GM18873 (cell line): ENCODE measurements around the gene CCDC120.

Experiments
- ATAC-seq: cut with Tn5 transposase; IDR thresholded peaks from one replicate; pipeline ENCODE4 v1.9.1; 2021; ENCODE audit warnings: mild to moderate bottlenecking, moderate library complexity, moderate number of reproducible peaks; ENCODE audit not compliant: unreplicated experiment, low FRiP score

Gene CCDC120

DNA sequence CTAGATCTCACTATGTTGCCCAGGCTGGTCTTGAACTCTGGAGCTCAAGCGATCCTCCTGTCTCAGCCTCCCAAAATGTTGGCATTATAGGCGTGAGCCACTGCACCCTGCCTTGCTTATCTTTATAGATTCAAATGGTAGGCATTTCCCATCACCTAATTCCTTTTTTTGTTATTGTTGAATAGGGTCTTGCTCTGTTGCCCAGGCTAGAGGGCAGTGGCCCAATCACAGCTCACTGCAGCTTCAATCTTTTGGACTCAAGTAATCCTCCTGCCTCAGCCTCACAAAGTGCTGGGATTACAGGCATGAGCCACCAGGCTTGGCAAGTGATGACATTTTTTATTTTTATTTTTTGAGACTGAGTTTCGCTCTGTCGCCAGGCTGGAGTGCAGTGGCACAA is 37.6 kb downstream of the CCDC120 start:
- no peak for ATAC-seq

DNA sequence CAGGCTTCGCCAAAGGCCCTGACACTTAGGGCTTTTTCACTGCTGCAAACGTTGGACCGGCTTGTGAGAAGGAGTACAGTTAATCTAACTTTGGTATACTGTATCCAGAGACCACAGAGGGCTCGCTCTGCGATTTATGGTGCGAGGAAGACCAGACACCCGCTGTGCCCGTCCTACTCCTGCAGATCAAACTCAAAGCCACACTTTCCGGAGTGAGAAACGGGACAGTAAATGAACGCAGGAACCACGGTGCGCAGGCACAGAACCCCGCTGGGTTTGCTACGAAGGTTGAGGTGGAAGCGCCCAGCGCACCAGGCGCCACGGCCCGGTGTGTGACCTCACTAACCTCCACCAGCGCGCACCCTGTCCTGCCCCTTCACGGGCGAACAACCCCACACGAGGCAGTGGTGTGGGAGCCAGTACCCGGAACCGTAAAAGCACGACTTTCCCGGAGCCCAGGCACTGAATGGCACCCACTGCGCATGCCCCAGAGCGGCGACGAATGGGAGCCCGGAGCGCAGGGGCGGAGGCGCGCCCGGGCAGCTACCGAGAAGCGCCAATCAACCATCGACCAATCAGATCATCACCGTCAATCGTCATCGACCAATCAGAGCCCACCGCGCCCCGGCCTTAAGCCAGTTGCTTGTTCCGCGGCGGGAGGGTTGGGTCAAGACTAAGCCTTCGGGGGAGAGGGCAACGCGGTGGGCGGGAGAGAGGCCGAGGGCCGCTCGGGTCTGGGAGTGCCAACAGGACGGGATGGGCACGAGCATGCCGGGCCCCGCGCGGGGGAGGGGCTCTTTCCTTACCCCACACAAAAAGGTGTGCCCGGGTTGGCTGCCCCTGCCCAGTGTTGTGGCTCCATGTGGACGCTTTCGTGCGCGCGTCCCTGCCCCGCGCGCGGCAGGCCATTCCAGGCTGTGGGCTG is 42.2 kb downstream of the CCDC120 start:
- peak; percentile 92 for ATAC-seq

DNA sequence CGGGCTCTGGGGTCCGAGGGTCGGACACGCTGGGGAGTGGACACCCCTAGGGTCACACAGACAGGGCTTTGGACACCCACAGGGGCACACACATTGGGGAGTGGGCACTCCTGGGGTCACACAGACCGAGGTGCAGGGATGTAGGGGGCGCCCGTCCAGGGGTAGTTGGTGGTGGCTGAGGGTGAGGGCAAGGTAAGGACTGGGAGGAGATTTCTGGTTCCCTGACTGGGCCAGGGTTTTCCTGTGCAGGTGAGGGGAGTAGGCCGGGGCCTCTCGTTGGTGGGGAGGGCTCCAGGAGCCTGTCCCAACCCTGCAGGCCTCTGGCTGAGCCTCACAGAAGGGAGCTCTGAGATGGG is 42.8 kb downstream of the CCDC120 start:
- no peak for ATAC-seq

DNA sequence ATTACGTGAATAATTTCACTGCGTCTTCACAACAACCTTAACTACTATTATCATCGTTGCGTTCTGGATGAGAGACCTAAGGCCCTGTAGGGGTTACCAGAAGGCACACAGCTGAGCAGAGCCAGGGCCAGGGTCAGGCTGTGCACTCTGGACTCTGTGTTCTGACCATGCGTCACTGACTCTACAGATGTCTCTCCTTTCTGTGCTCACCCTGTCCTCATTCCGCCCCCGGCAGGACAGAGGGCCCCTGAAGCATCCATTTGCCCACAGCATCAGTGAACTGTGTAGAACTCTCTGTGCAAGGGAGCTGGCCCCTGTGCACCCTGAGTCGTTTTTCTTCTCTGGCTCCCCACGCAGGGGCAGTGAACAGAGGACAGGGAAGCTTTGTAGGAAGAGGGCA is 43.4 kb downstream of the CCDC120 start:
- ATAC-seq, result no peak

DNA sequence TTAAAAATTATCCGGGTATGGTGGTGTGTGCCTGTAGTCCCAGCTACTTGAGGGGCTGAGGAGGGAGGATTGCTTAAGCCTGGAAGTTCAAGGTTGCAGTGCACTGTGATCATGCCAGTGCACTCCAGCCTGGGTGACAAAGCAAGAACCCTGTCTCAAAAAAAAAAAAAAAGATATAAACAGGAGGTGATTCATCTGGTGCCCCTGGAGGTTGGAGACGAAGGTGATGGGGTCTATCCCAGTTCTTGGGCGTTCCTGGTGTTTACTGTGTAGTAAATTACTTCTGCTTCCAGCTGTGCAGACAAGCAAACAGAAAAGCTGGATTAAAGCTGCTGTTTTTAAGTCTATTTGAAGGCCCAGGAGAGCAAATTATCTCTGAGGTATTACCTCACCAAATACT is 44.8 kb downstream of the CCDC120 start:
- ATAC-seq, result no peak

DNA sequence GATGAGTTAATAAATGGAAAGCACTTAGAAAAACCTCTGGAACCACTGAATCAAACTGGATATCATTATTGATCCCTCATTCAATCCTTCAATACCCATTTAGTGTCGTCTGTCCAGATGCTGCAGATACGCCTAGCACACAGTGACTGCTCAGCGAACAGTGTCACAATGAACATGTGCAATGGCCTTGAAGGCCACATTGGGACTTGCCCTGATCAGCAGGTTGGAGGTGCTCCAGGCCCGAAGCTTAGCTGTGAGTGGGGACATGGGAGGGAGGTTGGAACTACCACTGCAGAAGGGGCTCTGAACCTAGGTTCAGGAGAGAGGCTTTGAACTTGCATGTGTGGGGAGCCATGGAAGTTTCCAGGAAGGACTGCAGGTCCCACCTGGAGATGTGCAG is 47.5 kb downstream of the CCDC120 start:
- ATAC-seq, result no peak

DNA sequence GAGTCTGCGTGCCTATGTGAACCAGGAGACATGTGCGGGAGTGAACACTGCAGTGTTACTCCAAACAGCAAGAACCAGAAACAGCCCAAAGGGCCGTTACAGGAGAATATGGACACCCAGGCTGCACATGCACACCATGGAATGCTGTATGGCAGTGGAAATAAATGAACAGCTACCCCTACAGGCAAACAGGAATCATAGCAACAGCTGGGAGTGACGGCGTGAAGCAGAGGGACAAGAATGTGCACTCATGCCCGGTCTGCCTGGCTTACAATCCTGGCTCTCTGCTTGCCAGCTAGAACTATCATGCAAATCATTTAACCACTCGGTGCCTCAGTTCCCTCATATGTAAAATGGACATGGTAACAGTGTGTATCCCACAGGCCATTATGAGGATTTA is 48.1 kb downstream of the CCDC120 start:
- ATAC-seq, result no peak

DNA sequence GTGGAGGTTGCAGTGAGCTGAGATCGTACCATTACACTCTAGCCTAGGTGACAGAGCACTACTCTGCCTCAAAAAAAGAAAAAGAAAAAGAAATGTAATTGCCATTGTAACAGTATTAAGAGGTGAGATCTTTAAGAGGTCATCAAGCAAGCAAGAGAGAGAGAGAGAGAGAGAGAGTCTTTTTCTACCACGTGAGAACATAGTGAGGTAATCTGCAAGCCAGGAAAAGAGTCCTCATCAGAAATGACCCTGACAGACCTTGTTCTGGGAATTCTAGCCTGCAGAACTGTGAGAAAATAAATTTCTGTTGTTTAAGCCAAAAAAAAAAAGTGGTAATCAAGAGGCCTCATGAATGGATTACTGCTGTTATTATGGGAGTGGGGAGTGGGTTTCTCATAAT is 49.8 kb downstream of the CCDC120 start:
- no peak for ATAC-seq

DNA sequence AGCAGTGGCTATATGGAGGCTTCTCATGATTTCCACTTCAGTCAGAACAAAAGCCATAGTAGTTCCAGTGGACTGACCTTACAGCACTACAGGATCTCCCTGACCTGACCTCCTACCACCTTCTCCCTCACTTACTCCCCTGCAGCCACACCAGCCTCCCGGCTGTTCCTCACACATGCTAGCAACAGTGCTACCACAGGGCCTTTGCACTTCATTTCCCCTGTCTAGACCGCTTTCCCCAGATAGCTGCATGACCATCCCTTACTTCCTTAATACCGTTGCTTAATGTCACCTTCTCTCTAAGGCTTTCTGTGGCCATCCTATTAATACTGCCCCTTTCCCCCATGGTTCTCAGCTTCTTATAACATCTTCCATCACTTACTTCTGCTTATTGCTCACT is 51.6 kb downstream of the CCDC120 start:
- no peak for ATAC-seq

DNA sequence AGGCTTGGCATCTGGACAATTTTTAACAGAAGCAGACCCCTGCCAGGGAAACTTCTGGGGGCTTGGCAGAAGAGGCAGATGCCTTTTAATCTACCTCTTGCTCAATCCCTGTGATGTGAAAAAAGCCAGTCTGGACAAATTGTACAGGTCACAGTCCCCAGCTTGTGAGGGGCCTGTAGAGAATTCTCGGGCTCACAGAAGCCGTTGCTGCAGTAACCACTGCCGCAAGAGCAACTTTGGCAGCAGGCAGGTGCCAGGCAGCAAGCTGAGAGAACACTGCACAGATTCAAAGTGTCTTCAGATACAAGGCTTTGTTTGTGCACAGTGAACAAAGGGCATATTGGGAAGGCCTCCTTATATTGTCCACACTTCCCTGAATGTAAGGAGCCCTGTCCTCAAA is 53.0 kb downstream of the CCDC120 start:
- ATAC-seq, result no peak

DNA sequence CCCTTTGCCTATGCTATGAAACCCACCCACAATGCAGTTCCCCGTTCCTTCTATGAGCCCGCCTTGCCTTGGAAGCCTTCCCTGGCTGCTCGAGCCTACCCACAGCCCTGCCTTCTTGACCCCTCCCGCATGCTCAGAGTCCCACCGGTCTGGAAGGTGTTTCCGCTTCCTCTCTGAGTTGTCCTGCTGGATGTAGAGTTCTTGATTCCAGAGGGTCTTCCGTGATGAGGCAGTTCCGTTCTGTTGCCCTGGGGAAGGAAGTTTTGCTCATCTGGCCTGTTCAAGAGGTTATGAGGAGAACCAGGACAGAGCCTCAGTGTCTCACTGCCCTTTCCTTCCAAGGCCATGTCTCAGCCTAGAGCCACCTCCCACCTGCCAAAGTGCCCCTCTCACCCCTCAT is 57.3 kb downstream of the CCDC120 start:
- ATAC-seq, result no peak

DNA sequence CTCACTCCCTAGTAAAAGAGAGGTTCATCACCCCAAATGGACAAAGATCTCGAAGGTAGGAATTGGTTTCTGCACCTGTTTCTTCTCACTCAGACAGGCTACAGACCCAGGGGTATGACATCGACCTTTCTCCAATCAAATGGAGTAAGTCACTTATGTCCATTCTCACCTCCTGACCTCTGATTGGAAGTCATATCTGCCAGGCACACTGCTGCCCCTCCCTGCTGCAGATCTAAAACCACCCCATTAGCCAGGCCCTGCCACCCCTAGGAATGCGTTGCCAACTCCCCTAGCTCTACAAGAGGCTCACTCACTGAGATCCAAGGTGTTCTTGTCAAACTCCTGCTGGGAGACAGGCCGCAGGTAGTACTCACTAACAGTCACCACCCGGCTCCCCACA is 57.9 kb downstream of the CCDC120 start:
- no peak for ATAC-seq

DNA sequence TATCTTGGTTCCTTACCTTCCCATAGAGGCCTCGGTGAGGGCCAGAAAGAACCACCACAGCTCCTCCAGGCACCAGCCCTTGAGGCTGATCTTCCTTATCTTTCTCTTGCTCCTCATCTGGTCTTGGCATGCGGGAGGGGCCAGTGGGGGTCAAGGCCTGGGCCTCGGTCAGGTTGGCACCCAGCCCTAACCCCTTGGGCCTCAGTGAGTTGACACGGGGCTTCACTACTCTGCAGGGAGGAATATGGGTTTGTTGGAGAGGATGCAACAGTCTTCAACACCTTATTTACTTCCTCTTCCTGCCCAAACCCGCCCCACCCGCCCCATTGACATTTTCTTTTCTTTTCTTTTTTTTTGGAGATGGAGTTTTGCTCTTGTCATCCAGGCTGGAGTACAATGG is 58.8 kb downstream of the CCDC120 start:
- ATAC-seq, result no peak
